ENCODE data around the gene HECW1. TPM values are rescaled to one million over a fixed set of nuclear protein-coding genes. Genes with fewer than 3 reads are reported as not detected.

Gene HECW1
- total RNA-seq, 3 donors from 2014 or later (not counting 1 experiment from before 2014, with no cell fraction given) = not detected

GRCh38 chr7:43104874-43105520, 7.5 kb upstream of the HECW1 start:
- Histone ChIP-seq H3K36me3 (ENCODE audit: control insufficient read depth, insufficient read depth, low read length) (no peaks in the 10 kb centered on the region), H3K9me3 (ENCODE audit: control insufficient read depth, insufficient read depth, low read length) (no peaks in the 10 kb centered on the region), H3K4me1 (ENCODE audit: control insufficient read depth, insufficient read depth, low read length) (no peaks in the 10 kb centered on the region), H3K27me3 (ENCODE audit: control insufficient read depth, insufficient read depth, low read length) (peaks cover 6% of the 10 kb centered on the region), H3K4me3 (ENCODE audit: low read length) (no peak overlapping the region), H3K27ac (ENCODE audit: low read length) (no peak overlapping the region)
- TF ChIP-seq CTCF (IDR thresholded peaks at IDR 0.05) = no peak
- no peak for ATAC-seq
- DNase-seq = no peak
- Mint-ChIP-seq H3K9me3 (no peaks in the 10 kb centered on the region), H3K36me3 (no peaks in the 10 kb centered on the region), H3K27me3 (ENCODE audit: low read depth in 2 of 2) (peaks cover 21 to 42% of the 10 kb centered on the region in 2 donors), H3K4me3 (no peak overlapping the region), H3K4me1 (no peaks in the 10 kb centered on the region), H3K27ac (no peak overlapping the region)
- intact Hi-C loops (cut with micrococcal nuclease) = no loop called here
- 86% methylated on average over 1 of the region's 1 CpG for WGBS (ENCODE audit: insufficient coverage)

- Mint-ChIP-seq H3K4me1 (no peaks in the 10 kb centered on the region), H3K27me3 (ENCODE audit: low read depth in 2 of 2) (peaks cover 21 to 48% of the 10 kb centered on the region in 2 donors), H3K9me3 (no peaks in the 10 kb centered on the region), H3K27ac (no peak overlapping the region), H3K36me3 (no peaks in the 10 kb centered on the region), H3K4me3 (no peak overlapping the region)
- 88% methylated on average over 3 of the region's 3 CpGs for WGBS (ENCODE audit: insufficient coverage)
- TF ChIP-seq CTCF (IDR thresholded peaks at IDR 0.05) = no peak
- Histone ChIP-seq H3K27ac (ENCODE audit: low read length) (no peak overlapping the region), H3K36me3 (ENCODE audit: control insufficient read depth, insufficient read depth, low read length) (no peaks in the 10 kb centered on the region), H3K27me3 (ENCODE audit: control insufficient read depth, insufficient read depth, low read length) (peaks cover 6% of the 10 kb centered on the region), H3K4me3 (ENCODE audit: low read length) (no peak overlapping the region), H3K9me3 (ENCODE audit: control insufficient read depth, insufficient read depth, low read length) (no peaks in the 10 kb centered on the region), H3K4me1 (ENCODE audit: control insufficient read depth, insufficient read depth, low read length) (no peaks in the 10 kb centered on the region)
- DNase-seq (no peak), ATAC-seq (no peak)
- intact Hi-C loops (cut with micrococcal nuclease) = no loop called here
These were observed 6.8 kb upstream of the HECW1 start for GRCh38 chr7:43105521-43106120.

DNA sequence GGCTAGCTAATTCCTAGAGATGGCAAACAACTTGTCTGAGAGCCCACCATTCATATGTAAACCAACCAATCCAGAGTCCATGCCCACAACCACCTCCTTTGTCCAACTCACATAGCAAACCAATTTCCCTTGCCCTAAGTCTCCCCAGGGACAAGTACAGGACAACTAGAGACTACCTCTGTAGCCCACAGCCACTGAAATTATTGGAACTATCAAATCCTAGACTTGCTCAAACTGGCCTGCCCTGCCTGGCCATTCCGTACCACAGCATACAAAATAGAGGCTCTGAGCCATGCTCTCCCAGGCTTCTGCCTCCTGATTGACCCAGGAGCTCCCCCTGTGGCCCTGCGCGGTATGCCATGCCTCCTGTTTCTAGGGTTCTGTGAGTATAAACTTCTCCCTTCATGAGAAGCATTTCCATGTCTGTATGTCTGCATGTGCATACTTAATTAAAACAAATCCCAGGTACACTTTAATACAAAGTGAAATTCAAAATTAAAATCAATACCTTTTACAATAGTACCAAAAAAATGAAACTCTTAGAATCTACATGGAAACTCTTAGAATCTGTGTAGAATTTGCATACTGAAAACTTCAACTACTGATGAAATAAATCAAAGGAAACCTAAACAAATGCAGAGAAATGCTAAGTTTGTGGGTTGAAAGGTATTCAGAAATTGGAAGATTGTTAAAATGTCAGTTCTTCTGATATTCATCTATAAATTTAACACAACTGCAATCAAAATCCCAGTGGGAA, 4.0 kb upstream of the HECW1 start:
- Mint-ChIP-seq H3K36me3 (peaks cover 6% of the 10 kb centered on the region), H3K27me3 (ENCODE audit: low read depth in 2 of 2) (peaks cover 39 to 65% of the 10 kb centered on the region in 2 donors), H3K4me3 (no peak overlapping the region), H3K4me1 (no peaks in the 10 kb centered on the region), H3K27ac (no peak overlapping the region), H3K9me3 (no peaks in the 10 kb centered on the region)
- H3K9me3 ChIP-seq (ENCODE audit: control insufficient read depth, insufficient read depth, low read length) = no peaks in the 10 kb centered on the region
- no peak overlapping the region for H3K4me3 ChIP-seq (ENCODE audit: low read length)
- ATAC-seq (peak; percentile 46 to 72 (median 66)), DNase-seq (peak in 1 of 2 donors; percentile 35)
- peak; percentile 71 for TF ChIP-seq CTCF (IDR thresholded peaks at IDR 0.05)
- no peak overlapping the region for H3K27ac ChIP-seq (ENCODE audit: low read length)
- 19% methylated on average over 3 of the region's 3 CpGs for WGBS (ENCODE audit: insufficient coverage)
- H3K27me3 ChIP-seq (ENCODE audit: control insufficient read depth, insufficient read depth, low read length) = peaks cover 15% of the 10 kb centered on the region
- no peaks in the 10 kb centered on the region for H3K36me3 ChIP-seq (ENCODE audit: control insufficient read depth, insufficient read depth, low read length)
- intact Hi-C loops (cut with micrococcal nuclease) = no loop called here
- H3K4me1 ChIP-seq (ENCODE audit: control insufficient read depth, insufficient read depth, low read length) = peaks cover 4% of the 10 kb centered on the region

Data from natural killer cell (primary cell).